ENCODE results near the gene MLLT10.

MLLT10 gene

GRCh38 chr10:21514129-21514817 lies 19.8 kb upstream of the MLLT10 start:
- no peak for TF ChIP-seq CTCF (IDR thresholded peaks at IDR 0.05)
- Histone ChIP-seq H3K4me3 (no peak overlapping the region), H3K27ac (no peak overlapping the region)
- no peak for DNase-seq (ENCODE audit: low spot score)

GRCh38 chr10:21514818-21515351 lies 19.1 kb upstream of the MLLT10 start:
- TF ChIP-seq CTCF (IDR thresholded peaks at IDR 0.05) = no peak
- Histone ChIP-seq H3K27ac (no peak overlapping the region), H3K4me3 (no peak overlapping the region)
- DNase-seq (ENCODE audit: low spot score) = no peak

GRCh38 chr10:21515361-21516241 lies 18.4 kb upstream of the MLLT10 start:
- DNase-seq (ENCODE audit: low spot score) = no peak
- no peak for TF ChIP-seq CTCF (IDR thresholded peaks at IDR 0.05)
- H3K4me3 ChIP-seq = peak overlapping the region; percentile 70
- H3K27ac ChIP-seq = peak overlapping the region in 1 of 2 donors; percentile 78

- peak overlapping the region; percentile 70 for H3K4me3 ChIP-seq
- H3K27ac ChIP-seq = peak overlapping the region in 1 of 2 donors; percentile 78
- TF ChIP-seq CTCF (IDR thresholded peaks at IDR 0.05) = no peak
- DNase-seq (ENCODE audit: low spot score) = peak; percentile 76
Measured at GRCh38 chr10:21516242-21517131, 17.5 kb upstream of the MLLT10 start.

- peak overlapping the region; percentile 70 for H3K4me3 ChIP-seq
- H3K27ac ChIP-seq = peak overlapping the region; percentile 24 to 78
- no peak for DNase-seq (ENCODE audit: low spot score)
- TF ChIP-seq CTCF (IDR thresholded peaks at IDR 0.05) = no peak
Measured at GRCh38 chr10:21517134-21518031, 16.6 kb upstream of the MLLT10 start.
